K562 (cell line): ENCODE measurements around the gene LMAN1L. TPM values are rescaled to one million over a fixed set of nuclear protein-coding genes. Genes with fewer than 3 reads are reported as not detected.
A peak's percentile ranks its signal among the peaks of the same experiment; 100 is the strongest.

Experiments used
- ATAC-seq: fragments of 200-7000 bp; cut with Tn5 transposase; 3 replicates; pipeline ENCODE4 v1.9.1; 2020; ENCODE audit warnings: moderate library complexity
- BruUV-seq: library from RNA; stranded (reverse); fragments of 400-500 nt; replicated peaks from 2 replicates; lab custom pipeline; 2021; lab: Mats Ljungman, UMichigan
- CTCF ChIA-PET: fragments of 300-600 bp; formaldehyde crosslinking; extraction: SDS; loops from one replicate; lab custom pipeline; 2021; ENCODE audit warnings: low intra/inter-chr PET ratio; lab: Yijun Ruan, JAX
- POLR2A ChIA-PET: fragments of 300-600, 350-650 bp; sonication (Branson Sonifier 250); formaldehyde crosslinking; extraction: SDS; loops from one replicate; lab custom pipeline; 2021; ENCODE audit warnings: antibody characterized with exemption, inconsistent platforms; lab: Yijun Ruan, JAX
- DNase-seq, 4 experiments: peaks; one replicate each; pipeline versions ENCODE4 v3.0.0 to v3.0.0-alpha.2; 2011 to 2018; ENCODE audit warnings: low spot score in 3 of 4, mixed read lengths in 3 of 4; ENCODE audit errors: extremely low read depth in 1 of 4
- FAIRE-seq: peaks from 2 replicates; lab custom pipeline; 2011; peaks lifted over from hg19 to GRCh38; lab: Jason Lieb, UNC
- H2AFZ ChIP-seq: 2 replicates; pipeline ENCODE4 v1.6.0; 2011; ENCODE audit warnings: low read depth, low read length, control low read depth, inconsistent platforms
- H3K27ac ChIP-seq: fragments of 200-600 bp; 3 replicates; pipeline ENCODE4 v1.8.0; 2011; ENCODE audit warnings: low read depth, mild to moderate bottlenecking, control low read depth, inconsistent platforms, low read length, moderate library complexity, mixed read lengths; ENCODE audit errors: extremely low read depth
- H3K27me3 ChIP-seq, 2 experiments: fragments of 300-600 bp in 1 of 2; 2 replicates in 1 of 2; 3 replicates in 1 of 2; pipeline versions ENCODE4 v1.6.0 to v1.8.0; 2011; ENCODE audit warnings: inconsistent platforms in 2 of 2, low read length in 2 of 2, mild to moderate bottlenecking in 1 of 2, mixed read lengths in 1 of 2, moderate library complexity in 1 of 2; ENCODE audit not compliant: control insufficient read depth in 2 of 2, insufficient read depth in 2 of 2
- H3K36me3 ChIP-seq: fragments of 300-600 bp; 3 replicates; pipeline ENCODE4 v1.8.0; 2011; ENCODE audit warnings: mild to moderate bottlenecking, low read length, inconsistent platforms; ENCODE audit not compliant: control insufficient read depth, insufficient read depth
- H3K4me1 ChIP-seq, 2 experiments: fragments of 200-600 bp in 1 of 2; replicated peaks in 1 of 2; 2 replicates in 1 of 2; 3 replicates in 1 of 2; pipeline versions ENCODE4 v1.5.1 to v1.8.0; 2011; ENCODE audit warnings: inconsistent platforms in 2 of 2, low read length in 2 of 2, mild to moderate bottlenecking in 1 of 2, mixed read lengths in 1 of 2, moderate library complexity in 1 of 2; ENCODE audit not compliant: control insufficient read depth in 2 of 2, insufficient read depth in 2 of 2
- H3K4me2 ChIP-seq: 2 replicates; pipeline ENCODE4 v1.6.1; 2011; ENCODE audit warnings: low read length, control low read depth, inconsistent platforms, mixed read lengths; ENCODE audit not compliant: insufficient read depth
- H3K4me3 ChIP-seq: fragments of 200-600 bp; sonication (generic), shearing (Covaris generic); 2 replicates; pipeline ENCODE4 v1.5.1; 2016; ENCODE audit warnings: control low read depth, inconsistent platforms
- H3K79me2 ChIP-seq: fragments of 200-600 bp; 3 replicates; pipeline ENCODE4 v1.8.0; 2011; ENCODE audit warnings: low read length, inconsistent platforms; ENCODE audit not compliant: control insufficient read depth, insufficient read depth
- H3K9ac ChIP-seq, 2 experiments: 2 replicates each; pipeline versions ENCODE4 v1.6.0 to v1.6.1; 2011; ENCODE audit warnings: low read depth in 2 of 2, low read length in 2 of 2, control low read depth in 1 of 2, inconsistent platforms in 1 of 2, mild to moderate bottlenecking in 1 of 2, mixed read lengths in 1 of 2; ENCODE audit not compliant: insufficient read depth in 1 of 2
- H3K9me1 ChIP-seq: one replicate; pipeline ENCODE4 v1.6.0; 2011; ENCODE audit warnings: inconsistent platforms, mild to moderate bottlenecking, low read length, moderate library complexity; ENCODE audit not compliant: control insufficient read depth, insufficient read depth
- H3K9me3 ChIP-seq: replicated peaks from 2 replicates; pipeline ENCODE4 v1.5.1; 2011; ENCODE audit warnings: low read depth, low read length, inconsistent platforms; ENCODE audit not compliant: control insufficient read depth, insufficient read depth
- H4K20me1 ChIP-seq: replicated peaks from 2 replicates; pipeline ENCODE4 v1.6.1; 2011; ENCODE audit warnings: low read length, inconsistent platforms, mixed read lengths; ENCODE audit not compliant: control insufficient read depth, insufficient read depth
- ATF7 ChIP-seq: fragments of 450-650 bp; IDR thresholded peaks from 2 replicates; pipeline ENCODE4 v1.7.1; 2014; ENCODE audit warnings: mild to moderate bottlenecking, moderate library complexity
- CEBPZ ChIP-seq: fragments of 150-350 bp; IDR thresholded peaks from 2 replicates; pipeline ENCODE4 v1.6.1; 2014; ENCODE audit warnings: low read depth, mild to moderate bottlenecking, low read length, borderline replicate concordance
- CTCF ChIP-seq, 3 experiments: IDR thresholded peaks in 2 of 3; conservative IDR thresholded peaks in 1 of 3; 2 replicates each; pipeline ENCODE4 v1.5.1; 2011 to 2012; ENCODE audit warnings: low read length in 3 of 3, mild to moderate bottlenecking in 3 of 3, control low read depth in 2 of 3, improper control_type of control experiment in 1 of 3, inconsistent platforms in 1 of 3, low read depth in 1 of 3, mixed read lengths in 1 of 3, moderate library complexity in 1 of 3; ENCODE audit not compliant: insufficient read depth in 2 of 3
- FOXJ3 ChIP-seq: sonication (generic); formaldehyde crosslinking; IDR thresholded peaks from 2 replicates; pipeline ENCODE4 v1.4.0; 2020; ENCODE audit warnings: mild to moderate bottlenecking, missing genetic modification reagents
- HDAC2 ChIP-seq: fragments of 450-650 bp; IDR thresholded peaks from 2 replicates; pipeline ENCODE4 v1.6.1; 2016; ENCODE audit warnings: mild to moderate bottlenecking
- POLR2AphosphoS2 ChIP-seq: IDR thresholded peaks from 2 replicates; pipeline ENCODE4 v1.6.1; 2012; ENCODE audit warnings: low read length, improper control_type of control experiment
- PURB ChIP-seq: sonication (generic); formaldehyde crosslinking; IDR thresholded peaks from 2 replicates; pipeline ENCODE4 v1.9.0; 2021; ENCODE audit warnings: low read depth, mild to moderate bottlenecking, missing genetic modification reagents
- RUNX1 ChIP-seq: sonication (generic); IDR thresholded peaks from 2 replicates; pipeline ENCODE4 v1.6.1; 2016; ENCODE audit warnings: antibody characterized with exemption, low read depth
- SRSF9 ChIP-seq: fragments of 200-400 bp; formaldehyde crosslinking; IDR thresholded peaks from 2 replicates; pipeline ENCODE4 v1.6.1; 2017; ENCODE audit warnings: low read depth, low read length, borderline replicate concordance
- ZBTB8A ChIP-seq: fragments of 450-650 bp; IDR thresholded peaks from 2 replicates; pipeline ENCODE4 v1.6.1; 2018; ENCODE audit warnings: mild to moderate bottlenecking, moderate library complexity; ENCODE audit not compliant: partially characterized antibody
- ZBTB9 ChIP-seq: fragments of 450-650 bp; formaldehyde crosslinking; IDR thresholded peaks from 2 replicates; pipeline ENCODE4 v1.4.0; 2020; ENCODE audit warnings: mild to moderate bottlenecking, moderate library complexity
- ZC3H11A ChIP-seq: IDR thresholded peaks from 2 replicates; pipeline ENCODE4 v1.6.1; 2012; ENCODE audit warnings: low read depth, low read length, improper control_type of control experiment
- ZNF668 ChIP-seq: fragments of 250-450 bp; sonication (Bioruptor Pico); IDR thresholded peaks from 2 replicates; pipeline ENCODE4 v1.8.0; 2022; ENCODE audit warnings: mild to moderate bottlenecking, inconsistent platforms
- WGBS: fragments of 100-300 bp; shearing (Covaris generic); methylation state at CpG from one replicate; pipeline ENCODE4 v1.1.6; 2016; ENCODE audit warnings: low coverage, mixed read lengths; ENCODE audit not compliant: insufficient coverage; ENCODE audit errors: missing lambda C conversion rate; 5-methylcytosine and 5-hydroxymethylcytosine counted together
- in situ Hi-C: fragments of 300-500 bp; cut with MboI; formaldehyde crosslinking; loops from 4 replicates; pipeline ENCODE4 v1.15.0; 2018; ENCODE audit warnings: inconsistent platforms, mixed read lengths
- intact Hi-C: fragments of 100-400 bp; cut with micrococcal nuclease; formaldehyde crosslinking; loops from 2 replicates; pipeline ENCODE4 v1.14.2; 2022
- polyA plus RNA-seq, 8 experiments: library from polyadenylated mRNA; depleted of rRNA in 4 of 8; stranded (reverse) in 5 of 8; unstranded in 3 of 8; fragments of >200 nt; fragmentation: Nextera tagmentation in 2 of 8; fragmentation: Illumina TruSeq in 1 of 8; extraction: Ambion mirVana in 2 of 8; extraction: Trizol in 1 of 8; gene quantifications; 2 replicates each; pipeline versions ENCODE4 v1.2.1 to v1.2.3, GENCODE V29; 2011 to 2014; ENCODE audit warnings: inconsistent platforms in 1 of 8, missing spikeins in 1 of 8
- total RNA-seq, 7 experiments: library from RNA; depleted of rRNA in 6 of 7; stranded (reverse); fragments of >200 nt in 6 of 7; fragmentation: Illumina TruSeq in 2 of 7; extraction: Trizol in 2 of 7; gene quantifications; 2 replicates each; pipeline versions ENCODE4 v1.2.1 to v1.2.3, GENCODE V29; 2011 to 2021; ENCODE audit warnings: low replicate concordance in 1 of 7

The LMAN1L gene
- total and polyA plus RNA-seq, 9 of the 15 experiments (the other 6 are each of a cell fraction or from before 2014, with no cell fraction given): not detected

GRCh38 chr15:74769463-74770025 is 43.1 kb upstream of the LMAN1L start:
- in situ Hi-C loops (loop anchor here (5.0 kb wide), 3 partner anchors 132 to 392 kb away; no protein-coding TSS in a partner anchor), intact Hi-C loops (loop anchor here (1.0 to 10.0 kb wide), 4 partner anchors 68 to 435 kb away; partner anchors contain the start of gene C15orf39)
- H4K20me1 ChIP-seq: no peaks in the 10 kb centered on the region; the same call in 1 of the 2 replicates
- ChIA-PET POLR2A (interaction anchor here (0.6 to 2.2 kb wide), 11 partner anchors 9 to 268 kb away, joined by 3 to 8 read pairs (median 4); partner anchors contain the start of gene RPP25), CTCF (interaction anchor here (0.6 to 6.1 kb wide), 8 partner anchors 30 to 396 kb away, joined by 3 to 51 read pairs (median 7); no protein-coding TSS in a partner anchor)
- no peak overlapping the region for H3K4me2 ChIP-seq
- 0 out of 4 replicates have a peak overlapping the region, but pooled peaks of 1 of the 2 experiments have one; percentile 1 for H3K9ac ChIP-seq
- H3K36me3 ChIP-seq: no peaks in the 10 kb centered on the region
- H2AFZ ChIP-seq: no peak overlapping the region
- no peak for FAIRE-seq
- no peaks in the 10 kb centered on the region for H3K79me2 ChIP-seq
- H3K4me3 ChIP-seq: no peak overlapping the region
- H3K9me3 ChIP-seq: no peaks in the 10 kb centered on the region
- no peak for ATAC-seq
- BruUV-seq: no TSS peak
- no peak overlapping the region for H3K27ac ChIP-seq
- H3K4me1 ChIP-seq: peaks cover 0 to 12% of the 10 kb centered on the region in 2 experiments; a peak in 1 of 5 replicates
- WGBS: 2% methylated on average over 7 of the region's 7 CpGs
- no peak for DNase-seq
- no peaks in the 10 kb centered on the region for H3K9me1 ChIP-seq
- H3K27me3 ChIP-seq: peaks cover 2 to 23% of the 10 kb centered on the region in 2 experiments; a peak in 3 of 5 replicates
- TF ChIP-seq FOXJ3 (CRISPR knock-in tag) (no peak), ATF7 (no peak), ZBTB8A (no peak), POLR2AphosphoS2 (no peak), ZBTB9 (no peak), HDAC2 (no peak), CEBPZ (no peak), SRSF9 (no peak), PURB (CRISPR knock-in tag) (no peak), RUNX1 (no peak), CTCF (IDR thresholded peaks at IDR 0.05 in 2 of 3, conservative IDR thresholded peaks at IDR 0.05 in 1 of 3; ENCODE audit: insufficient read depth in 2 of 3, low read depth in 1 of 3, low read length in 3 of 3) (no peak), ZC3H11A (no peak), ZNF668 (CRISPR knock-in tag) (no peak)
